K562 (cell line): Measurements from ENCODE around the gene CDSN. TPM values are rescaled to one million over a fixed set of nuclear protein-coding genes. Genes with fewer than 3 reads are reported as not detected.
A peak's percentile ranks its signal among the peaks of the same experiment; 100 is the strongest.

ENCODE experiments used
- ATAC-seq: fragments of 200-7000 bp; cut with Tn5 transposase; 3 replicates; pipeline ENCODE4 v1.9.1; 2020; ENCODE audit warnings: moderate library complexity
- BruUV-seq: library from RNA; stranded (reverse); fragments of 400-500 nt; replicated peaks from 2 replicates; lab custom pipeline; 2021; lab: Mats Ljungman, UMichigan
- CTCF ChIA-PET: fragments of 300-600 bp; formaldehyde crosslinking; extraction: SDS; loops from one replicate; lab custom pipeline; 2021; ENCODE audit warnings: low intra/inter-chr PET ratio; lab: Yijun Ruan, JAX
- POLR2A ChIA-PET: fragments of 300-600, 350-650 bp; sonication (Branson Sonifier 250); formaldehyde crosslinking; extraction: SDS; loops from one replicate; lab custom pipeline; 2021; ENCODE audit warnings: antibody characterized with exemption, inconsistent platforms; lab: Yijun Ruan, JAX
- DNase-seq, 4 experiments: peaks; one replicate each; pipeline versions ENCODE4 v3.0.0 to v3.0.0-alpha.2; 2011 to 2018; ENCODE audit warnings: low spot score in 3 of 4, mixed read lengths in 3 of 4; ENCODE audit errors: extremely low read depth in 1 of 4
- FAIRE-seq: peaks from 2 replicates; lab custom pipeline; 2011; peaks lifted over from hg19 to GRCh38; lab: Jason Lieb, UNC
- H2AFZ ChIP-seq: 2 replicates; pipeline ENCODE4 v1.6.0; 2011; ENCODE audit warnings: low read depth, low read length, control low read depth, inconsistent platforms
- H3K27ac ChIP-seq: fragments of 200-600 bp; 3 replicates; pipeline ENCODE4 v1.8.0; 2011; ENCODE audit warnings: low read depth, mild to moderate bottlenecking, control low read depth, inconsistent platforms, low read length, moderate library complexity, mixed read lengths; ENCODE audit errors: extremely low read depth
- H3K27me3 ChIP-seq, 2 experiments: fragments of 300-600 bp in 1 of 2; 2 replicates in 1 of 2; 3 replicates in 1 of 2; pipeline versions ENCODE4 v1.6.0 to v1.8.0; 2011; ENCODE audit warnings: inconsistent platforms in 2 of 2, low read length in 2 of 2, mild to moderate bottlenecking in 1 of 2, mixed read lengths in 1 of 2, moderate library complexity in 1 of 2; ENCODE audit not compliant: control insufficient read depth in 2 of 2, insufficient read depth in 2 of 2
- H3K36me3 ChIP-seq: fragments of 300-600 bp; 3 replicates; pipeline ENCODE4 v1.8.0; 2011; ENCODE audit warnings: mild to moderate bottlenecking, low read length, inconsistent platforms; ENCODE audit not compliant: control insufficient read depth, insufficient read depth
- H3K4me1 ChIP-seq, 2 experiments: fragments of 200-600 bp in 1 of 2; replicated peaks in 1 of 2; 2 replicates in 1 of 2; 3 replicates in 1 of 2; pipeline versions ENCODE4 v1.5.1 to v1.8.0; 2011; ENCODE audit warnings: inconsistent platforms in 2 of 2, low read length in 2 of 2, mild to moderate bottlenecking in 1 of 2, mixed read lengths in 1 of 2, moderate library complexity in 1 of 2; ENCODE audit not compliant: control insufficient read depth in 2 of 2, insufficient read depth in 2 of 2
- H3K4me2 ChIP-seq: 2 replicates; pipeline ENCODE4 v1.6.1; 2011; ENCODE audit warnings: low read length, control low read depth, inconsistent platforms, mixed read lengths; ENCODE audit not compliant: insufficient read depth
- H3K4me3 ChIP-seq: fragments of 200-600 bp; sonication (generic), shearing (Covaris generic); 2 replicates; pipeline ENCODE4 v1.5.1; 2016; ENCODE audit warnings: control low read depth, inconsistent platforms
- H3K79me2 ChIP-seq: fragments of 200-600 bp; 3 replicates; pipeline ENCODE4 v1.8.0; 2011; ENCODE audit warnings: low read length, inconsistent platforms; ENCODE audit not compliant: control insufficient read depth, insufficient read depth
- H3K9ac ChIP-seq, 2 experiments: 2 replicates each; pipeline versions ENCODE4 v1.6.0 to v1.6.1; 2011; ENCODE audit warnings: low read depth in 2 of 2, low read length in 2 of 2, control low read depth in 1 of 2, inconsistent platforms in 1 of 2, mild to moderate bottlenecking in 1 of 2, mixed read lengths in 1 of 2; ENCODE audit not compliant: insufficient read depth in 1 of 2
- H3K9me1 ChIP-seq: one replicate; pipeline ENCODE4 v1.6.0; 2011; ENCODE audit warnings: inconsistent platforms, mild to moderate bottlenecking, low read length, moderate library complexity; ENCODE audit not compliant: control insufficient read depth, insufficient read depth
- H3K9me3 ChIP-seq: replicated peaks from 2 replicates; pipeline ENCODE4 v1.5.1; 2011; ENCODE audit warnings: low read depth, low read length, inconsistent platforms; ENCODE audit not compliant: control insufficient read depth, insufficient read depth
- H4K20me1 ChIP-seq: replicated peaks from 2 replicates; pipeline ENCODE4 v1.6.1; 2011; ENCODE audit warnings: low read length, inconsistent platforms, mixed read lengths; ENCODE audit not compliant: control insufficient read depth, insufficient read depth
- ATF7 ChIP-seq: fragments of 450-650 bp; IDR thresholded peaks from 2 replicates; pipeline ENCODE4 v1.7.1; 2014; ENCODE audit warnings: mild to moderate bottlenecking, moderate library complexity
- DDX20 ChIP-seq: fragments of 450-650 bp; IDR thresholded peaks from 2 replicates; pipeline ENCODE4 v1.6.1; 2016; ENCODE audit warnings: missing genetic modification characterization, low read depth, mild to moderate bottlenecking, missing compliant biosample characterization, moderate library complexity
- E2F3 ChIP-seq: fragments of 250-450 bp; sonication (Bioruptor Pico); IDR thresholded peaks from 2 replicates; pipeline ENCODE4 v1.4.0; 2020; ENCODE audit warnings: mild to moderate bottlenecking
- IRF2 ChIP-seq: sonication (generic); formaldehyde crosslinking; IDR thresholded peaks from 2 replicates; pipeline ENCODE4 v1.8.1; 2022; ENCODE audit warnings: mild to moderate bottlenecking, missing genetic modification reagents
- JUND ChIP-seq, 2 experiments: IDR thresholded peaks; 2 replicates in 1 of 2; 3 replicates in 1 of 2; pipeline ENCODE4 v1.6.1; 2011; ENCODE audit warnings: borderline replicate concordance in 2 of 2, low read depth in 2 of 2, low read length in 2 of 2, improper control_type of control experiment in 1 of 2, missing biosample characterization in 1 of 2, missing genetic modification characterization in 1 of 2, missing genetic modification reagents in 1 of 2
- KLF13 ChIP-seq: fragments of 450-650 bp; IDR thresholded peaks from 2 replicates; pipeline ENCODE4 v1.6.1; 2016; ENCODE audit warnings: missing genetic modification characterization, low read depth, mild to moderate bottlenecking, missing compliant biosample characterization, moderate library complexity, borderline replicate concordance
- MAZ ChIP-seq, 2 experiments: fragments of 450-650 bp in 1 of 2; sonication (generic) in 1 of 2; formaldehyde crosslinking; IDR thresholded peaks in 1 of 2; conservative IDR thresholded peaks in 1 of 2; 2 replicates each; pipeline versions ENCODE4 v1.4.0 to v1.5.0; 2020; ENCODE audit warnings: mild to moderate bottlenecking in 1 of 2, missing genetic modification reagents in 1 of 2
- RCOR1 ChIP-seq, 2 experiments: IDR thresholded peaks; 2 replicates each; pipeline ENCODE4 v1.6.1; 2012; ENCODE audit warnings: low read depth in 2 of 2, low read length in 2 of 2, borderline replicate concordance in 1 of 2, improper control_type of control experiment in 1 of 2
- RUNX1 ChIP-seq: sonication (generic); IDR thresholded peaks from 2 replicates; pipeline ENCODE4 v1.6.1; 2016; ENCODE audit warnings: antibody characterized with exemption, low read depth
- SAP30 ChIP-seq: fragments of 200-600 bp; sonication (generic); IDR thresholded peaks from 2 replicates; pipeline ENCODE4 v1.6.1; 2012; ENCODE audit warnings: borderline replicate concordance, low read depth, mild to moderate bottlenecking, moderate library complexity, low read length, control low read depth, inconsistent platforms; ENCODE audit not compliant: insufficient read depth, poor library complexity, severe bottlenecking
- SMC3 ChIP-seq: conservative IDR thresholded peaks from 2 replicates; pipeline ENCODE4 v1.6.1; 2011; ENCODE audit warnings: low read depth, low read length, improper control_type of control experiment; ENCODE audit not compliant: insufficient read depth
- SOX6 ChIP-seq: fragments of 450-650 bp; IDR thresholded peaks from 2 replicates; pipeline ENCODE4 v1.6.1; 2014; ENCODE audit warnings: mild to moderate bottlenecking
- TEAD4 ChIP-seq, 2 experiments: sonication (generic) in 1 of 2; formaldehyde crosslinking in 1 of 2; IDR thresholded peaks; 2 replicates each; pipeline versions ENCODE4 v1.6.1 to v1.8.0; 2012 to 2022; ENCODE audit warnings: borderline replicate concordance in 1 of 2, inconsistent platforms in 1 of 2, low read length in 1 of 2, mild to moderate bottlenecking in 1 of 2, missing genetic modification reagents in 1 of 2
- ZNF384 ChIP-seq: IDR thresholded peaks from 2 replicates; pipeline ENCODE4 v1.6.1; 2012; ENCODE audit warnings: low read depth, low read length, improper control_type of control experiment
- WGBS: fragments of 100-300 bp; shearing (Covaris generic); methylation state at CpG from one replicate; pipeline ENCODE4 v1.1.6; 2016; ENCODE audit warnings: low coverage, mixed read lengths; ENCODE audit not compliant: insufficient coverage; ENCODE audit errors: missing lambda C conversion rate; 5-methylcytosine and 5-hydroxymethylcytosine counted together
- in situ Hi-C: fragments of 300-500 bp; cut with MboI; formaldehyde crosslinking; loops from 4 replicates; pipeline ENCODE4 v1.15.0; 2018; ENCODE audit warnings: inconsistent platforms, mixed read lengths
- intact Hi-C: fragments of 100-400 bp; cut with micrococcal nuclease; formaldehyde crosslinking; loops from 2 replicates; pipeline ENCODE4 v1.14.2; 2022
- polyA plus RNA-seq, 8 experiments: library from polyadenylated mRNA; depleted of rRNA in 4 of 8; stranded (reverse) in 5 of 8; unstranded in 3 of 8; fragments of >200 nt; fragmentation: Nextera tagmentation in 2 of 8; fragmentation: Illumina TruSeq in 1 of 8; extraction: Ambion mirVana in 2 of 8; extraction: Trizol in 1 of 8; gene quantifications; 2 replicates each; pipeline versions ENCODE4 v1.2.1 to v1.2.3, GENCODE V29; 2011 to 2014; ENCODE audit warnings: inconsistent platforms in 1 of 8, missing spikeins in 1 of 8
- total RNA-seq, 7 experiments: library from RNA; depleted of rRNA in 6 of 7; stranded (reverse); fragments of >200 nt in 6 of 7; fragmentation: Illumina TruSeq in 2 of 7; extraction: Trizol in 2 of 7; gene quantifications; 2 replicates each; pipeline versions ENCODE4 v1.2.1 to v1.2.3, GENCODE V29; 2011 to 2021; ENCODE audit warnings: low replicate concordance in 1 of 7
- TF ChIP-seq, protein P1 (sequence below): fragments of 200-800 bp; sonication (Bioruptor generic); IDR thresholded peaks from 2 replicates; pipeline ENCODE4 v1.6.1; 2017; ENCODE audit warnings: missing genetic modification characterization, missing compliant biosample characterization
- TF ChIP-seq, protein P2 (sequence below): fragments of 450-650 bp; formaldehyde crosslinking; IDR thresholded peaks from 2 replicates; pipeline ENCODE4 v1.4.0; 2020; ENCODE audit warnings: mild to moderate bottlenecking, moderate library complexity

The CDSN gene
- total and polyA plus RNA-seq, 9 of the 15 experiments (the other 6 are each of a cell fraction or from before 2014, with no cell fraction given) = not detected

DNA sequence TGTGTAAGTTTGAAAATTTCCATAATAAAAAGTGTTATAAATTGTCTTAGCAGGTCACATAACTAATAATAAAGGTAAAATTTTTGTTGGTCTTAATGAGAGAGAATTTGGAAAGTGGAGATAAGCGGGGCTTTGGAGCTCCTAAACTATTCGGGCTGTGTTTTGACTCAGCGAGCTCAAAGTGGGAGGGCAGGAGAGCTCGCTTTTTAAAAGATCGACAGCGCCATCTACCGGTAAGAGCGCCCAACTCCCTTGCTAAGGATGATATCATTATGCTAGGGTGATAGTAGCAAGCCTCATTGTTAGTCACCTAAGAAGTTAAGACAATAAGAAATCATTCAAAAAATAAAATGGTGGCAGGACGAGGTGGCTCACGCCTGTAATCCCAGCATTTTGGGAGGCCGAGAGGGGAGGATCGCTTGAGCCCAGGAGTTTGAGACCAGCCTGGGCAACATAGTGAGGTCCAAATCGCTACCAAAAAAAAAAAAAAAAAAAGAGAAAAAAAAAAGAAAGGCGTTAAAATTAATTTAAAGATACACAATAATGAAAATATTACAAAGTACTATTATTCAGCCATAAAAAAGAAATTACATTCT lies 32.7 kb downstream of the CDSN start:
- H3K27me3 ChIP-seq = no peaks in the 10 kb centered on the region; a peak in 1 of 5 replicates
- intact Hi-C loops (loop anchor here (1.0 to 5.0 kb wide), 7 partner anchors 172 to 605 kb away; no protein-coding TSS in a partner anchor), in situ Hi-C loops (loop anchor here (5.0 to 10.0 kb wide), 2 partner anchors 413 to 605 kb away; partner anchors contain the start of gene DHX16)
- H3K36me3 ChIP-seq = no peaks in the 10 kb centered on the region
- peak; percentile 87 to 93 (median 88) for DNase-seq
- no peaks in the 10 kb centered on the region for H3K79me2 ChIP-seq
- POLR2A ChIA-PET = interaction anchor here (0.6 to 1.4 kb wide), 14 partner anchors 15 to 1311 kb away, joined by 3 to 6 read pairs (median 3); partner anchors contain the start of gene IER3
- H3K4me1 ChIP-seq = peaks cover 8 to 20% of the 10 kb centered on the region in 2 experiments
- no peaks in the 10 kb centered on the region for H3K9me1 ChIP-seq
- no peak overlapping the region for H3K9ac ChIP-seq
- H3K4me2 ChIP-seq = no peak overlapping the region
- no peak overlapping the region for H3K4me3 ChIP-seq
- CTCF ChIA-PET = interaction anchor here (0.7 to 2.4 kb wide), 11 partner anchors 19 to 606 kb away, joined by 3 to 16 read pairs (median 5); partner anchors contain the start of gene VARS2
- no peak overlapping the region for H2AFZ ChIP-seq
- H3K27ac ChIP-seq = no peak overlapping the region
- peak; percentile 92 for FAIRE-seq
- H3K9me3 ChIP-seq = no peaks in the 10 kb centered on the region
- no peaks in the 10 kb centered on the region for H4K20me1 ChIP-seq
- ATAC-seq = peak; percentile 94
- WGBS = 2% methylated on average over 13 of the region's 14 CpGs
- no TSS peak for BruUV-seq
- no peak for TF ChIP-seq DDX20
- TF ChIP-seq RCOR1 (IDR thresholded peaks at IDR 0.05; ENCODE audit: borderline replicate concordance in 1 of 2, low read depth in 2 of 2, low read length in 2 of 2) = peak in 1 of 2 experiments; percentile 77; a peak in 1 of 4 replicates
- TF ChIP-seq TEAD4 (IDR thresholded peaks at IDR 0.05; ENCODE audit: low read length) = no peak
- no peak for TF ChIP-seq TEAD4 (CRISPR knock-in tag; IDR thresholded peaks at IDR 0.05; ENCODE audit: borderline replicate concordance)
- TF ChIP-seq ZNF384 = 0 out of 2 replicates have a peak, but pooled peaks have one; percentile 9
- no peak for TF ChIP-seq RUNX1
- TF ChIP-seq, protein P1, sequence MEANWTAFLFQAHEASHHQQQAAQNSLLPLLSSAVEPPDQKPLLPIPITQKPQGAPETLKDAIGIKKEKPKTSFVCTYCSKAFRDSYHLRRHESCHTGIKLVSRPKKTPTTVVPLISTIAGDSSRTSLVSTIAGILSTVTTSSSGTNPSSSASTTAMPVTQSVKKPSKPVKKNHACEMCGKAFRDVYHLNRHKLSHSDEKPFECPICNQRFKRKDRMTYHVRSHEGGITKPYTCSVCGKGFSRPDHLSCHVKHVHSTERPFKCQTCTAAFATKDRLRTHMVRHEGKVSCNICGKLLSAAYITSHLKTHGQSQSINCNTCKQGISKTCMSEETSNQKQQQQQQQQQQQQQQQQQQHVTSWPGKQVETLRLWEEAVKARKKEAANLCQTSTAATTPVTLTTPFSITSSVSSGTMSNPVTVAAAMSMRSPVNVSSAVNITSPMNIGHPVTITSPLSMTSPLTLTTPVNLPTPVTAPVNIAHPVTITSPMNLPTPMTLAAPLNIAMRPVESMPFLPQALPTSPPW (CRISPR knock-in tag) = peak; percentile 28; the same call in 1 of the 2 replicates
- TF ChIP-seq MAZ (CRISPR knock-in tag; conservative IDR thresholded peaks at IDR 0.05 in 1 of 2, IDR thresholded peaks at IDR 0.05 in 1 of 2) = peak in 1 of 2 experiments; percentile 51; a peak in 1 of 4 replicates
- peak; percentile 47; the same call in 1 of the 2 replicates for TF ChIP-seq ATF7
- TF ChIP-seq JUND (IDR thresholded peaks at IDR 0.05; ENCODE audit: borderline replicate concordance, low read depth, low read length) = peak; percentile 65; the same call in 1 of the 2 replicates
- TF ChIP-seq JUND (tag; IDR thresholded peaks at IDR 0.05; ENCODE audit: borderline replicate concordance, low read depth, low read length) = peak; percentile 44; the same call in 1 of the 3 replicates
- 0 out of 2 replicates have a peak, but pooled peaks have one; percentile 30 for TF ChIP-seq SOX6
- no peak for TF ChIP-seq IRF2 (CRISPR knock-in tag)
- TF ChIP-seq E2F3 (CRISPR knock-in tag) = no peak
- TF ChIP-seq, protein P2, sequence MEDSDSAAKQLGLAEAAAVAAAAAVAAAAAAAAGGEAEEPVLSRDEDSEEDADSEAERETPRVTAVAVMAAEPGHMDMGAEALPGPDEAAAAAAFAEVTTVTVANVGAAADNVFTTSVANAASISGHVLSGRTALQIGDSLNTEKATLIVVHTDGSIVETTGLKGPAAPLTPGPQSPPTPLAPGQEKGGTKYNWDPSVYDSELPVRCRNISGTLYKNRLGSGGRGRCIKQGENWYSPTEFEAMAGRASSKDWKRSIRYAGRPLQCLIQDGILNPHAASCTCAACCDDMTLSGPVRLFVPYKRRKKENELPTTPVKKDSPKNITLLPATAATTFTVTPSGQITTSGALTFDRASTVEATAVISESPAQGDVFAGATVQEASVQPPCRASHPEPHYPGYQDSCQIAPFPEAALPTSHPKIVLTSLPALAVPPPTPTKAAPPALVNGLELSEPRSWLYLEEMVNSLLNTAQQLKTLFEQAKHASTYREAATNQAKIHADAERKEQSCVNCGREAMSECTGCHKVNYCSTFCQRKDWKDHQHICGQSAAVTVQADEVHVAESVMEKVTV (CRISPR knock-in tag) = peak; percentile 81
- TF ChIP-seq KLF13 = peak; percentile 84; the same call in 1 of the 2 replicates
- no peak for TF ChIP-seq SAP30
- TF ChIP-seq SMC3 = peak; percentile 73
